Esophagus squamous epithelium (tissue), 5 donors: Measurements from ENCODE around the gene LTBP1. TPM values are rescaled to one million over a fixed set of nuclear protein-coding genes. Genes with fewer than 3 reads are reported as not detected.

Experiments
- DNase-seq: peaks from one replicate; lab custom pipeline; 2025; lab: John Stamatoyannopoulos, UW
- H3K27ac ChIP-seq, 4 donors: fragments of 200-600 bp; sonication (generic); one replicate each; pipeline ENCODE4 v1.5.1; 2016 to 2019; ENCODE audit warnings: mild to moderate bottlenecking in 1 of 4
- H3K27me3 ChIP-seq, 4 donors: fragments of 200-600 bp; sonication (generic); 1 replicate in 3 of 4; 2 replicates in 1 of 4; pipeline versions ENCODE4 v1.5.1 to v1.6.0; 2017 to 2021; ENCODE audit warnings: antibody characterized with exemption in 1 of 4
- H3K36me3 ChIP-seq, 3 donors: fragments of 200-600 bp; sonication (generic); one replicate each; pipeline ENCODE4 v1.5.1; 2016 to 2019
- H3K4me1 ChIP-seq, 3 donors: fragments of 200-600 bp; sonication (generic); one replicate each; pipeline ENCODE4 v1.5.1; 2017 to 2019
- H3K4me3 ChIP-seq, 4 donors: fragments of 200-600 bp; sonication (generic); 1 replicate in 3 of 4; 2 replicates in 1 of 4; pipeline ENCODE4 v1.5.1; 2016 to 2019; ENCODE audit warnings: mild to moderate bottlenecking in 2 of 4, moderate library complexity in 1 of 4
- H3K9me3 ChIP-seq, 3 donors: fragments of 200-600 bp; sonication (generic); one replicate each; pipeline ENCODE4 v1.5.1; 2016 to 2019
- POLR2A ChIP-seq, 4 donors: fragments of 450-650 bp; IDR thresholded peaks; one replicate each; pipeline ENCODE4 v1.6.1; 2017; ENCODE audit warnings: antibody characterized with exemption in 4 of 4, mild to moderate bottlenecking in 4 of 4, moderate library complexity in 3 of 4
- WGBS, 2 donors: methylation state at CpG; one replicate each; pipeline ENCODE4 v1.1.5; 2018; 5-methylcytosine and 5-hydroxymethylcytosine counted together
- intact Hi-C: fragments of 100-400 bp; cut with DNase I; formaldehyde crosslinking; loops from one replicate; pipeline ENCODE4 v1.15.0; 2022
- total RNA-seq, 4 donors: library from RNA; depleted of rRNA; stranded (reverse); fragments of >200 nt; gene quantifications; one replicate each; pipeline ENCODE4 v1.1.0, GENCODE V29; 2016
- TF ChIP-seq, protein P1 (sequence below), 6 experiments: fragments of 450-650 bp in 4 of 6; fragments of 200-600 bp in 2 of 6; sonication (generic) in 2 of 6; IDR thresholded peaks; one replicate each; pipeline ENCODE4 v1.5.1; 2016 to 2019; ENCODE audit warnings: antibody characterized with exemption in 6 of 6, mild to moderate bottlenecking in 4 of 6, moderate library complexity in 4 of 6
- donor health status: DM: yes; HTN: yes; CAD: no.

LTBP1 gene
- total RNA-seq, 4 donors from 2014 or later = 5.5 to 69.4 (median 32.6) TPM

DNA sequence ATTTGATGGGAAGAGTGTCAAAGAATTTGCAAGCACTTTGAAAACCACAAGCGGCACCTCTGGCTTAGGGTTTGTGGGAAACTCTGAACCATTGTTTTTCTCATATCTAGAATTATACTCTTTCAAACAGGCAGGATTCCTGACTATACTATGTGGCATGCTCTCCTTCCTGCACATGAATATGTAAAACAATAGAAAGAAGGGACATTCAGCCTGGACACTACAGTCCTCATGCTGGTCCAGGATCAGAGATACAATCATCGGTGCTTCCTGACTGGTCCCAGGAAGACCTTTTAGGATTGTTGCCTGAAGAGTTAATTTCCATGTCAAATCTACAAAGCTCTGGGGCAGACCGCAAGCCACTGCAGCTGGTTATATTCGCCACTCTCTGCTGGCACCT lies 474.0 kb downstream of the LTBP1 start:
- TF ChIP-seq POLR2A (IDR thresholded peaks at IDR 0.05) = no peak
- TF ChIP-seq, protein P1, sequence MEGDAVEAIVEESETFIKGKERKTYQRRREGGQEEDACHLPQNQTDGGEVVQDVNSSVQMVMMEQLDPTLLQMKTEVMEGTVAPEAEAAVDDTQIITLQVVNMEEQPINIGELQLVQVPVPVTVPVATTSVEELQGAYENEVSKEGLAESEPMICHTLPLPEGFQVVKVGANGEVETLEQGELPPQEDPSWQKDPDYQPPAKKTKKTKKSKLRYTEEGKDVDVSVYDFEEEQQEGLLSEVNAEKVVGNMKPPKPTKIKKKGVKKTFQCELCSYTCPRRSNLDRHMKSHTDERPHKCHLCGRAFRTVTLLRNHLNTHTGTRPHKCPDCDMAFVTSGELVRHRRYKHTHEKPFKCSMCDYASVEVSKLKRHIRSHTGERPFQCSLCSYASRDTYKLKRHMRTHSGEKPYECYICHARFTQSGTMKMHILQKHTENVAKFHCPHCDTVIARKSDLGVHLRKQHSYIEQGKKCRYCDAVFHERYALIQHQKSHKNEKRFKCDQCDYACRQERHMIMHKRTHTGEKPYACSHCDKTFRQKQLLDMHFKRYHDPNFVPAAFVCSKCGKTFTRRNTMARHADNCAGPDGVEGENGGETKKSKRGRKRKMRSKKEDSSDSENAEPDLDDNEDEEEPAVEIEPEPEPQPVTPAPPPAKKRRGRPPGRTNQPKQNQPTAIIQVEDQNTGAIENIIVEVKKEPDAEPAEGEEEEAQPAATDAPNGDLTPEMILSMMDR (IDR thresholded peaks at IDR 0.05) = no peak
- H3K9me3 ChIP-seq = no peaks in the 10 kb centered on the region
- WGBS, 2 donors = 96 to 97% methylated on average over 4 of the region's 4 CpGs
- H3K27me3 ChIP-seq = no peaks in the 10 kb centered on the region
- no peak for DNase-seq
- no peaks in the 10 kb centered on the region for H3K4me1 ChIP-seq
- H3K36me3 ChIP-seq = no peaks in the 10 kb centered on the region
- intact Hi-C loops = no loop called here
- H3K4me3 ChIP-seq = no peak overlapping the region
- no peak overlapping the region for H3K27ac ChIP-seq

DNA sequence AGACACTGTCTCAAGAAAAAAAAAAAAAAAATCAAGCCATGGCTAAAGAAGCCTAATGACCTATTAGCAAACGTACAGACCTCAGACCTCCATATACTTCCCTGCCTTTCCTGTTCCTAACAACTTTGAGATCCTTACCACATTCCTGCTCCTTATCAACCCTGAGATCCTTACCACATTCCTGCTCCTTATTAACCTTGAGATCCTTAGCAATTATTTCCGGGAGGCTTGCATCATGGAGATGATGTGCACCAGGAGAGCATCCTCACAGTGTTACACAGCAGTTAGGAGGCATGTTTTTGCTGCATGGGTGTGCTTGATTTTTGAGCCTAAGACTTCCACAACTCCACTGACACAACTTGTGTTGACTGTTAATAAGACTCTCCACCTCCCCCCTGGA lies 475.1 kb downstream of the LTBP1 start:
- Histone ChIP-seq H3K4me3 (no peak overlapping the region), H3K36me3 (no peaks in the 10 kb centered on the region), H3K27me3 (no peaks in the 10 kb centered on the region), H3K4me1 (no peaks in the 10 kb centered on the region), H3K9me3 (no peaks in the 10 kb centered on the region), H3K27ac (no peak overlapping the region)
- 81 to 87% methylated on average over 2 of the region's 2 CpGs for WGBS, 2 donors
- intact Hi-C loops = no loop called here
- DNase-seq = no peak
- TF ChIP-seq, protein P1 (IDR thresholded peaks at IDR 0.05) = no peak
- no peak for TF ChIP-seq POLR2A (IDR thresholded peaks at IDR 0.05)

DNA sequence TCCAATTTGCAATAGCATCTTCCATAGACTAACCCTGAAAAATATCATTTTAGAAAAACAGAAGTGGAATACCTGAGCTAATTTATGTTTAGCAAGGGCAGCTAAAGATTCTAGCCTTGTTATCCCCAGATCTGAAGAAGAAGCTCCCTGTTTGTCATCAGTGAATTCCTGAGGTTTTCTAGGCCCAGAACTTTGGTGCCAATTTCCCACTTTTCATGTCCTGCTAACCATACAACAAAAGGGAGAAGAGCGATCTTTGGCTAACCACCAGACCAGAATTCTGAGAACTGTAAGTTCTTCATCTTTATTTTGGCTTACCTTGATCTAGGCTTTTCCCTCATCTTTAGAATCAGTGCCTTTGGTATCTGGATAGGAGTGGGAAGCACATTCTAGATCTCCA lies 478.4 kb downstream of the LTBP1 start:
- H3K27ac ChIP-seq = no peak overlapping the region
- no peak for DNase-seq
- H3K36me3 ChIP-seq = no peaks in the 10 kb centered on the region
- 80 to 88% methylated on average over 1 of the region's 1 CpG for WGBS, 2 donors
- TF ChIP-seq, protein P1 (IDR thresholded peaks at IDR 0.05) = no peak
- TF ChIP-seq POLR2A (IDR thresholded peaks at IDR 0.05) = no peak
- H3K9me3 ChIP-seq = no peaks in the 10 kb centered on the region
- no peaks in the 10 kb centered on the region for H3K4me1 ChIP-seq
- no peak overlapping the region for H3K4me3 ChIP-seq
- H3K27me3 ChIP-seq = no peaks in the 10 kb centered on the region
- intact Hi-C loops = no loop called here

DNA sequence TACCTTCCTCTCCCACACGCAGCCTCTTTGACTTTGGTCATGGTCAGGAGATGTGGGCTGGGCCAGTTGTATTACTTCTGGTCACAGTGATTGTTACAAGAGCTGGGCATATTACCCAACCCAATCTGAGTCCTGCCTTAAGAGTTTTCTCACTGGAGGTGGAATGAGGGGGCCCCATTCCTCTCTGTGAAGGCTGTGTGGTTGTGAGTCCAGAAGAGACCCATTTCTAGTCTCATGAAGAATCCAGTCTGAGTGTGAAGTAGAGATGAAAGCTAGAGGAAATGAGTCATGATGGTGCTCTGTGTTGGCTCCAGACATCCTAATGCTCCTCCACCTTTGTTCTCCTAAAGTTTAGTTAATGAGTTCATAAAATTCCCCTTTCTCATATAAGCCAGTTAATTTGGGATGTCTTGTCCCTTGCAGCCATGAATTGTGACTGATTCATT lies 478.9 kb downstream of the LTBP1 start:
- no peak for DNase-seq
- H3K36me3 ChIP-seq = no peaks in the 10 kb centered on the region
- WGBS, 2 donors = 90 to 94% methylated on average over 1 of the region's 1 CpG
- H3K27me3 ChIP-seq = no peaks in the 10 kb centered on the region
- H3K4me3 ChIP-seq = no peak overlapping the region
- TF ChIP-seq POLR2A (IDR thresholded peaks at IDR 0.05) = no peak
- TF ChIP-seq, protein P1 (IDR thresholded peaks at IDR 0.05) = no peak
- no peaks in the 10 kb centered on the region for H3K9me3 ChIP-seq
- H3K27ac ChIP-seq = no peak overlapping the region
- H3K4me1 ChIP-seq = no peaks in the 10 kb centered on the region
- intact Hi-C loops = no loop called here

DNA sequence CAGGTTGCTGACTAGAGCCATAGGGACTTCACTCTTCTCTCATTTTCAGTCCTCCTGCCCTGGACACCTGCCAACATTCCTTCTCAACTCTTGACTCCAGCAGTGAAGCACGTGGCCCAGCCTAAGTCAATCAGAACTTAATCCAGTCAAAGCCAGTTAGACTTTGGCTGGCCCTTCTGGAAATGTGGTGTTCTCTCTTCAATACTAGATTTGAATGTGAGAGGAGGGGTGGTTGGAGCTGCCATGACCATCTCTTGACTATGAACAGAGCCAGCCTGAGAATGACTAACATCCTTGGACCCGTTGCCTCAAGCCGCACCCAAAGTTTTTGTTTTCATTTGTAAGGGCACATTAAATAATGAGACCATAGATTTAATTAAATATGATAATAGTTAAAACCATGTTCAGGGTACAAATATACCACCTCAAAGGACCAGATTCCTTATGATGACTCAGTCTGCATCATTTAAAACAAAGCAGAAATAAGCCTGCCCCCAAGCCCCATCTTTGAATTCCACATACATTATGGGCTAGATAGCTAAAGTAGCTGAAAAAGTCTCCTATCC lies 480.0 kb downstream of the LTBP1 start:
- H3K9me3 ChIP-seq = no peaks in the 10 kb centered on the region
- no peaks in the 10 kb centered on the region for H3K27me3 ChIP-seq
- no peak overlapping the region for H3K4me3 ChIP-seq
- intact Hi-C loops = no loop called here
- no peaks in the 10 kb centered on the region for H3K4me1 ChIP-seq
- H3K27ac ChIP-seq = no peak overlapping the region
- 31 to 36% methylated on average over 3 of the region's 3 CpGs for WGBS, 2 donors
- TF ChIP-seq, protein P1 (IDR thresholded peaks at IDR 0.05) = no peak
- no peak for TF ChIP-seq POLR2A (IDR thresholded peaks at IDR 0.05)
- DNase-seq = no peak
- H3K36me3 ChIP-seq = no peaks in the 10 kb centered on the region
